GM12873 (cell line): Measurements from ENCODE around the gene CEP19.

Experiments used
- TF ChIP-seq, protein P1 (sequence below): IDR thresholded peaks from 2 replicates; pipeline ENCODE4 v1.5.1; 2012; ENCODE audit warnings: low read depth, mild to moderate bottlenecking, moderate library complexity, low read length, control low read depth; ENCODE audit not compliant: insufficient read depth; ENCODE audit errors: missing control alignments

CEP19 gene

DNA sequence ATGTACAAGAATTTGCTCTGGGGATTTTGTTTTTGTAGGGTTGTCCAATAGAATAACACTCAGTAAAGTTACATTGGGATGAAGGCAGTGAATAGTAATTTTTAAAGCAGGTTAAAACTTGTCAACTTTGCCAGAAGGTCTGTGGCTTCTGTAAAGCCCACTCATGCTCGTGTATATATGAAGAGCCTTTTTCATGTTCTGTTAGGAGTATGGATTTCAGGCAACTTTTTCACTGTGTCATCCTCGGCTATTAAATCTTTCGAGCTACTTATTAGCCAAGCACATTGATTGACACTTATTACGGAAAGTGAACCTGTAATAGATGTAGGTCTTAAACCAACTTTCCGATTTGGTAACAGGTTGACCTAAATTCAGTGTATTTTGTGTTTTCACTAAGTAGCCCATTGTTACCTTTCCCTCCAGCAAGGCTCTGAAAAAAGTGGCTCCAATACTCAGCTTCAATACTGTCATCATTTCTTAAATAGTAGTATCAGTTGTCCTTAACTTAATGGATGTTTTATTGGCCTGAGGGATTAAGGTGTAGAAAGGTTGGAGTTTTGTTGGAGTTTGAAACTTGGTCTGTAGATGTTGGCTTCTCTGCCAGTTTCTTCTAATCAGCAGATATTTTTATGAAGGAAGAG, 29.3 kb upstream of the CEP19 start:
- TF ChIP-seq, protein P1, sequence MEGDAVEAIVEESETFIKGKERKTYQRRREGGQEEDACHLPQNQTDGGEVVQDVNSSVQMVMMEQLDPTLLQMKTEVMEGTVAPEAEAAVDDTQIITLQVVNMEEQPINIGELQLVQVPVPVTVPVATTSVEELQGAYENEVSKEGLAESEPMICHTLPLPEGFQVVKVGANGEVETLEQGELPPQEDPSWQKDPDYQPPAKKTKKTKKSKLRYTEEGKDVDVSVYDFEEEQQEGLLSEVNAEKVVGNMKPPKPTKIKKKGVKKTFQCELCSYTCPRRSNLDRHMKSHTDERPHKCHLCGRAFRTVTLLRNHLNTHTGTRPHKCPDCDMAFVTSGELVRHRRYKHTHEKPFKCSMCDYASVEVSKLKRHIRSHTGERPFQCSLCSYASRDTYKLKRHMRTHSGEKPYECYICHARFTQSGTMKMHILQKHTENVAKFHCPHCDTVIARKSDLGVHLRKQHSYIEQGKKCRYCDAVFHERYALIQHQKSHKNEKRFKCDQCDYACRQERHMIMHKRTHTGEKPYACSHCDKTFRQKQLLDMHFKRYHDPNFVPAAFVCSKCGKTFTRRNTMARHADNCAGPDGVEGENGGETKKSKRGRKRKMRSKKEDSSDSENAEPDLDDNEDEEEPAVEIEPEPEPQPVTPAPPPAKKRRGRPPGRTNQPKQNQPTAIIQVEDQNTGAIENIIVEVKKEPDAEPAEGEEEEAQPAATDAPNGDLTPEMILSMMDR = no peak

DNA sequence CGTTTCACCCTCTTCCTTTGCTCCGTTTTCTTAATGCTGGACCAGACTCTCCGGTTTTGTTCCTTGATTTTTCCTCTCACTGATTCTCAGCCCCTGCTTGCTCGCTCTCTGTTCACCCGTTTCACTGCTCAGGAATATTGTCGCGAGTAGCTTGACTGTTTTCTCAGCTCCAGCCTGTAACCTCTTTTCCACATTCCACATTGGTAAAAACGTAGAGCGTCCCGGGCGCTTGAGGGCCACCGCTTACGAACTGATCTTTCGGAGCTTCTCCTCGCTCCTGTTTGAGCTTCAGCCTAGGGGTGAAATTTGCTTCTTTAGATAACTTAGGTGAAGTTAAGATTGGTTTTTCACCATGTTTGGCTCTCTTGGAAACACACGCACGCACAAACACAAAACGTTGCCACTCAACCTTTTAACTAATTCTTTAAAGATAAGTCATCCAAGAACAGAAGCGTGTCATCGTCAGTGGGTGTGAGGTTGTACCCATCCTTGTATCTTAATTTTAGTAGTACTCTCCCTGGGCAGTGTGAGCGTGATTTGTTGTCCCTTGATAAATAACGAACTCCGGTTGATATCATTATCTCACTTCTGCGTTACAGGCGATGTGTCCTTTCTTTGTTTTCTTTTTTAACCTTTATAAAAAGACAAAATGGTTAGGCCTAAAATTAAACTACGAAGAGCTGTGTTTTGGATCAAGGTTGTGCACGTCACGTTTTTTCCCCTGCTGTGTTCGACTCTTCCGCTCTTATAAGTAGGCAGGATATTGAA, 28.6 kb upstream of the CEP19 start:
- TF ChIP-seq, protein P1 = no peak

DNA sequence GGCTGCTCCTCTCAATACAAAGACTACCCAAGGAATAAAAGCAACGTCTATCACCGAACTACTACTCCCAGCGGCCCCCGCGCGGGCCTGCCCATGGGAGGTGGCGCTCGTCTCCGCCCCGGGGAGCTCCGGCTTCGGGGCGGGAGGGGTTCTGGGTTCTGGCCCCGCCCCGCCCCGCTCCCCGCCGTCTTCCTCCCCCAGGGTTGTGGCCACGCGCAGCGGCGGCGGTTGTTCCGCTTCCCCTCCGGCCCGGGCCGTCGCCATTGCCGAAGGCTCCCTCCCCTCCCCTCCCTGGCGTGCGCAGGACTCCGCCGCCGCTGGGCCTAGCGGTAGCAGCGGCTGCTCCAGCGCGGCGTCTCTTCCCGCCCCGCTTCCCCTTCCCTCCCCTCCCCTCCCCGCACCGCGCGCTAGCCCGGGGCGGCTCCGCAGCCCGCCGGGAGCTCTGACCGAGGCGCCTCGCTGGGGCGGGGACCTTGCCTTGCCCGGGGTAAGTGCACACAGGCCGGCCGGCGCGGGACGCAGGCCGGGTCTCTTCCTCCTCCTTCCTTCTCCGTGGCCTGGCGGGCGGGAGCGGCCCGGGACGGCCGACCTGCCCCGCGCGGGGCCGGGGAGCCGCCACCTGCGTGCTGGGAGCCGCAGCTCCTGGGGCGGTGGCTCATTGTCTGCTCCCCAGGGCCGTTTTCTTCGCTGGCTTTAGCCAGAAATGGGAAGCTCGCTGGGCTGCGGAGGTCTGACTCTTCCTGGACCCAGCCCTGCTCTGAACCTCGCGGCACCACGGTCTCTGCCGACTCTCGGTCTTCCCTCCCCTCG, 27.8 kb upstream of the CEP19 start, which contains the start of gene PAK2:
Gene PAK2 (plus strand): TSS at position 187 of the 810 bp plus-strand sequence. CDS start 42,790 bp downstream, outside the sequence.
- TF ChIP-seq, protein P1 = no peak

DNA sequence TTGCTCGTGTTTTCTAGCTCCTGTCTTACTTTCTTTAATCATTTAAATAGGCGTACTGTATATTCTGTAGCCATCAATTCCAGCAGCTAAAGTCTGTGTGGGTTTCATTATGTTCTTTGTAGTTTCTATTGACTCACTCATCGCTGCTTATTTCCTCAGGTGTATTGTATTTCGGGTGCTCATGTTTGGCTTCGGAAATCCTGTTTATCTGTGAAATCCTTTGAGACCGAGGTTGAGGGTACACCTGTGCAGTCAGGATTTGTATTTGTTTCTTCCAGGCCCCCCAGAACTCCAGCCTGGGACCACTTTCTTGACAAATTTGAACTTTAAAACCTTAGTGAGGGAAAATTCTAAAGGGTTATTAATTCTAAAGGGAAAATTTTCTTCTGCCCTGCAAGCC, 25.6 kb upstream of the CEP19 start:
- TF ChIP-seq, protein P1 = no peak

DNA sequence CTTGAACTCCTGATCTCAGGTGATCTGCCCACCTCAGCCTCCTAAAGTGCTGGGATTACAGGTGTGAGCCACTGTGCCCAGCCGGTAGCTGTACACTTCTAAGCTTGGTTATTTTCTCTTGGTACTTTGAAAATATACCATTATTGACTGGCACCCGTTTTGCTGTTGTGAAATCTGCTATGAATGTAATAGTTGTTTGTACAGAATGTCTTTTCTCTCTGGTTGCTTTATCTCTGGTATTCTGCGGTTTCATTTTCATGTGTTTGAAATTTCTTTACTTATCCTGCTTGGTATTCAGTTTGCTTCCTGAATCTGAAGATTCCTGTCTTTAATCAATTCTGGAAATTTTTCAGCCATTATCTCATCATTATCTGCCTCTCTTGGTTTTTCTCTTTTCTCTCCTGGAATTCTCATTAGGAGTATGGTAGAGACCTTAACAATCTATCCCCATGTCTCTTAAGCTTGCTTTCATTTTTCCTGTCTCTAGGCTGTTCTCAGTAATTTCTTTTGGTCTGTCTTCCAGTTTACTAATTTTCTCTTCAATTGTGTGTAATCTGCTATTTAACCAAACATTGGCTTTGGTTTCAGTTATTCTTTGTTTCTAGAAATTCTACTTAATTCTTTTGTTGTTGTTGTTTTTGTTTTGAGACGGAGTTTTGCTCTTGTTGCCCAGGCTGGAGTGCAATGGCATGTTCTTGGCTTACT, 24.8 kb upstream of the CEP19 start:
- TF ChIP-seq, protein P1 = no peak

DNA sequence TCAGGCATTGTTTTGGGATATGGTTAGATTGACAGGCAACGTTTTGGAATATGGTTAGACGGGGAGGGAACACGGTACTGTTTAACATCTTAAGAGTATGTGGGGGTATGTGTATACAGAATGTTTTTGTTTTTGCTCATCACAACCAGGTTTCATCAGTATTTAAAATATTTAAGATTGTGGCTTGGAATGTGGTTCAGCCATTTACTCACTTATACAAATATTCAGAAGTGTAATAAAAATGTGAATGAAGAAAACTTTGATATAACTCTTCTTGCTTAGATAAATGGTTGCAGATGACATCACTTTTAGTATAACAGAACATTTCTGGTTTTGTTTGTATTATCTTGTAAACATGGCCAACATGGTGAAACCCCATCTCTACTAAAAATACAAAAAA, 23.7 kb upstream of the CEP19 start:
- TF ChIP-seq, protein P1 = no peak
